ENCODE measurements around the gene YARS2. TPM values are rescaled to one million over a fixed set of nuclear protein-coding genes. Genes with fewer than 3 reads are reported as not detected.

Gene YARS2
- total and polyA plus RNA-seq, 8 donors: 0.58 to 22.6 (median 12.1) TPM

DNA sequence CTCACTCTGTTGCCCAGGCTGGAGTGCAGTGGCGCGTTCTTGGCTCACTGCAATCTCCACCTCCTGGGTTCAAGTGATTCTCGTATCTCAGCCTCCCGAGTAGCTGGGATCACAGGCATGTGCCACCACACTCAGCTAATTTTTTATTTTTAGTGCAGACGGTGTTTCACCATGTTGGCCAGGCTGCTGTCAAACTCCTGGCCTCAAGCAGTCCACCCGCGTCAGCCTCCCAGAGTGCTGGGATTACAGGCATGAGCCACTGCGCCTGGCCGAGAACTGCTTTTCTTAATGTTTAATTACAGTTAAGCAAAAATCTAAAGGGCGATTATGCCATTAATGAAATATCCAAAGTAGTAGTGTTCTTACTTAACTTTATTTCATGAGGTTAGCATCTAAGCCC, 13.6 kb downstream of the YARS2 start:
- no peak overlapping the region for H3K27ac ChIP-seq
- intact Hi-C loops (cut with DNase I; ENCODE audit: low total_unique reads): no loop called here
- no peaks in the 10 kb centered on the region for H3K27me3 ChIP-seq
- H3K4me1 ChIP-seq: peaks cover 0 to 3% (median 0%) of the 10 kb centered on the region in 4 donors
- no peak overlapping the region for H3K4me3 ChIP-seq
- 90 to 97% (median 95%) methylated on average over 10 of the region's 10 CpGs for WGBS, 5 donors
- no peaks in the 10 kb centered on the region for H3K9me3 ChIP-seq
- TF ChIP-seq POLR2A (IDR thresholded peaks at IDR 0.05): no peak
- TF ChIP-seq EP300 (IDR thresholded peaks at IDR 0.05): no peak
- no peak for TF ChIP-seq POLR2AphosphoS5 (IDR thresholded peaks at IDR 0.05)
- TF ChIP-seq, protein P1, sequence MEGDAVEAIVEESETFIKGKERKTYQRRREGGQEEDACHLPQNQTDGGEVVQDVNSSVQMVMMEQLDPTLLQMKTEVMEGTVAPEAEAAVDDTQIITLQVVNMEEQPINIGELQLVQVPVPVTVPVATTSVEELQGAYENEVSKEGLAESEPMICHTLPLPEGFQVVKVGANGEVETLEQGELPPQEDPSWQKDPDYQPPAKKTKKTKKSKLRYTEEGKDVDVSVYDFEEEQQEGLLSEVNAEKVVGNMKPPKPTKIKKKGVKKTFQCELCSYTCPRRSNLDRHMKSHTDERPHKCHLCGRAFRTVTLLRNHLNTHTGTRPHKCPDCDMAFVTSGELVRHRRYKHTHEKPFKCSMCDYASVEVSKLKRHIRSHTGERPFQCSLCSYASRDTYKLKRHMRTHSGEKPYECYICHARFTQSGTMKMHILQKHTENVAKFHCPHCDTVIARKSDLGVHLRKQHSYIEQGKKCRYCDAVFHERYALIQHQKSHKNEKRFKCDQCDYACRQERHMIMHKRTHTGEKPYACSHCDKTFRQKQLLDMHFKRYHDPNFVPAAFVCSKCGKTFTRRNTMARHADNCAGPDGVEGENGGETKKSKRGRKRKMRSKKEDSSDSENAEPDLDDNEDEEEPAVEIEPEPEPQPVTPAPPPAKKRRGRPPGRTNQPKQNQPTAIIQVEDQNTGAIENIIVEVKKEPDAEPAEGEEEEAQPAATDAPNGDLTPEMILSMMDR (IDR thresholded peaks at IDR 0.05): no peak
- DNase-seq: no peak
- H3K36me3 ChIP-seq: peaks cover 32 to 100% (median 98%) of the 10 kb centered on the region in 4 donors

DNA sequence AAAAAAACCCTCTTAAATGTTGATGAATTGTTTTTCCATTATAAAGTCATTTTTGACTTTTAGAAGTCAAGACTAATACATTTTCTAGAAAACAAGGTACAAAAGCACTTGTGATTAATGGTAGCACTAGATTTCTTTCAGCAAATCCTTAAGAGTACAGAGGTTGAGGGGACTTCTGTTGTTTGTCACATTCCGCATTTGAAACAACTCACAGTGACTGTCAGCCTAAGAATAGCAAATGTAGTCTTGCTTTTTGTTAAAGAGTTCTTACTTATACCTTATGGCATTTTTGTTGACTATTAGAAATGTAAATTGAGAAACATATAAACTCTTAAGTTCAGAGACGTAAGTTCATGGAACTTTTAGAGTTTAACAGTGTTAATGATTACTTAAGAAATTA, 16.4 kb downstream of the YARS2 start:
- Histone ChIP-seq H3K4me3 (no peak overlapping the region), H3K4me1 (peaks cover 0 to 3% (median 0%) of the 10 kb centered on the region in 4 donors), H3K27ac (no peak overlapping the region), H3K9me3 (no peaks in the 10 kb centered on the region), H3K36me3 (peaks cover 27 to 100% (median 96%) of the 10 kb centered on the region in 4 donors), H3K27me3 (no peaks in the 10 kb centered on the region)
- TF ChIP-seq, protein P1 (IDR thresholded peaks at IDR 0.05): no peak
- TF ChIP-seq POLR2A (IDR thresholded peaks at IDR 0.05) (no peak), POLR2AphosphoS5 (IDR thresholded peaks at IDR 0.05) (no peak), EP300 (IDR thresholded peaks at IDR 0.05) (no peak)
- intact Hi-C loops (cut with DNase I; ENCODE audit: low total_unique reads): no loop called here
- 83 to 97% (median 93%) methylated on average over 2 of the region's 2 CpGs for WGBS, 5 donors
- DNase-seq: no peak

DNA sequence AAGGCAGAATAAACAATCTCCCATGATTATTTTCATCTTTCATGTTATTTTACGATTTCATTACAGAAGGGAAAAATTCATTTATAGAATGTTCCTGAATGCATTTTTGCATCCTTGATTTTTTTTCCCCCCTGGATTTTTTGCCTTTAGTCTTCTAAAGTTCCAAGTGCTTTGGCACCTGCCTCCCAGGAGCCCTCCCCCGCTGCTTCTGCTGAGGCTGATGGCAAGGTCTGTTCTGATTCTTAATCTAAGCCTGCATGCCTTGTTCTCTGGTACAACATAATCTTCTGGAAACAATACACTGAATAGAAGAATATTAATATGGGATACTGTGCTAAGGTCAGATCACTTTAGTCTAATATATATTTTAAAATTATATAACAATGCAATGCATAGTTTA, 18.0 kb downstream of the YARS2 start:
- Histone ChIP-seq H3K27me3 (no peaks in the 10 kb centered on the region), H3K4me3 (no peak overlapping the region), H3K27ac (no peak overlapping the region), H3K36me3 (peaks cover 18 to 100% (median 96%) of the 10 kb centered on the region in 4 donors), H3K4me1 (peaks cover 0 to 3% (median 0%) of the 10 kb centered on the region in 4 donors), H3K9me3 (no peaks in the 10 kb centered on the region)
- no peak for DNase-seq
- intact Hi-C loops (cut with DNase I; ENCODE audit: low total_unique reads): no loop called here
- TF ChIP-seq POLR2AphosphoS5 (IDR thresholded peaks at IDR 0.05) (no peak), POLR2A (IDR thresholded peaks at IDR 0.05) (no peak), EP300 (IDR thresholded peaks at IDR 0.05) (no peak)
- TF ChIP-seq, protein P1 (IDR thresholded peaks at IDR 0.05): no peak
- 90 to 95% (median 91%) methylated on average over 2 of the region's 2 CpGs for WGBS, 5 donors

DNA sequence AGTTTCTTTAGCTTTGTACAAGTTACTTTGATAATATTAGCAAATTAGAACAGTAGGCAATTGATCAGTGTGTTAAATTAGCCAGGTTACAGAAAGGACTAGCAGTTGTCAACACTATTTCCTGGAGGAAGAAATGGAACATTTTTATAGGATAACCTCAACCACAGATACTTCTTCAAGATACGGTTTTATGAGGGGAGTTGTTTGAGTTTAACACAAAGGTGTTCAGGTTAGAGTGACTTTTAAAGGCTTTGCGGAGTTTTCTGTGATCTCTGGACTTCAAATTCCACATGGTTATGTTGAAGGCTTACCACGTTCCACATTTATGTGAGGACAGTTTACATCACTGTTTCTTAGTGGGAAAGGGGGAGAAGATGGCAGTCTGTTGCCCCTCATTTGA, 19.3 kb downstream of the YARS2 start:
- no peak for DNase-seq

More for the DNA sequence above, 19.3 kb downstream of the YARS2 start:
- TF ChIP-seq, protein P1 (IDR thresholded peaks at IDR 0.05): no peak
- TF ChIP-seq POLR2A (IDR thresholded peaks at IDR 0.05) (no peak), POLR2AphosphoS5 (IDR thresholded peaks at IDR 0.05) (no peak), EP300 (IDR thresholded peaks at IDR 0.05) (no peak)
- H3K9me3 ChIP-seq: no peaks in the 10 kb centered on the region
- intact Hi-C loops (cut with DNase I; ENCODE audit: low total_unique reads): no loop called here
- no peak overlapping the region for H3K4me3 ChIP-seq
- no peak overlapping the region for H3K27ac ChIP-seq
- 82 to 90% (median 87%) methylated on average over 3 of the region's 3 CpGs for WGBS, 5 donors
- peaks cover 0 to 3% (median 0%) of the 10 kb centered on the region in 4 donors for H3K4me1 ChIP-seq
- peaks cover 23 to 100% (median 96%) of the 10 kb centered on the region in 4 donors for H3K36me3 ChIP-seq
- H3K27me3 ChIP-seq: no peaks in the 10 kb centered on the region
